Measurements from ENCODE around the gene SLC43A2.
"Not testable (repeated sequence)": the region's sequence is repeated elsewhere in the genome, so short reads cannot be mapped to it uniquely, and the experiment has no call there.

The SLC43A2 gene

DNA sequence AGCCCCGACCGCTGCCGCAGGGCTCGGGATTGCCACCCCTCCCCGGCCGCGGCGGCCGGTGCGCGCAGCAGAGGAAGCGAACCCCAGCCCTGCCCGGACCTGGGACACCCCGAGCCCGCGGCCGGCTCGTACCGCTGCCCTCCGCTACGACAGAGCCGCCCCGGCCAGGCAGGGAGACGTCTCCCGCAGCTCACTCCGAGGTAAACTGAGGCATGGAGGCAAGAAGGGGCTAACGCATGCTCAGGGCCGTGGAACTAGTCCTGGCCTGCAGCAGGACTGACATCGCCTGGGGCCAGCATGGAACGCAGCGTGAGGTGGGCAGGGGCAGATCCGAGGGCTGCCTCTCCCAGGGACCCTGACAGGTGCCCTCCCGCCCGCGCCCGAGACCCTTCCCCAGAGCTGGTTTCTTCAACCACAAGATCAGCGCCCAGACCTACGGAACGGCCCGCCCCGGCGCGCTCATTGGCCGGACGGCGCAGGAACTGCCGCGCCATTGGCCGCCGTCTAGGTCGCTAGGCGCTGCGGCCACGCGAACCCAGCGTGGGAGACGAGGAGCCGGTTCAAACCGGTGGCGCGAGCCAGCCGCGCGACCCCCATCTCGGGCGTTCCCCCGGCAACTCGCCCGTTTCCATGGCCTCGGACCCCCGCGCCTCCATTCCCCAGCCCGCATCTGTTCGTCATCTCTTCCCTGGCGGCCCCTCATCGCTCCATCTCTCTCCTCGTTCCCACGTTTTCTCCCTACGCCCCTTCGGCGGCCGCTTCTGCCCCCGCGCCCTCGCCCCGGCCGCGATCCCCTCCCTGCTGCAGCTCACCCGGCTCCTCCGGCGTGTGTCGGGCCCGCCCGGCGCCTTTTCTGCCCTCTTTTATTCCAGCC is at the start of gene SLC43A2:
TSS of gene SLC43A2 (minus strand) at position 853 of the 874 bp plus-strand sequence. CDS start 960 bp downstream, outside the sequence.
- DNase-seq (ENCODE audit: low read depth): peak; percentile 73

DNA sequence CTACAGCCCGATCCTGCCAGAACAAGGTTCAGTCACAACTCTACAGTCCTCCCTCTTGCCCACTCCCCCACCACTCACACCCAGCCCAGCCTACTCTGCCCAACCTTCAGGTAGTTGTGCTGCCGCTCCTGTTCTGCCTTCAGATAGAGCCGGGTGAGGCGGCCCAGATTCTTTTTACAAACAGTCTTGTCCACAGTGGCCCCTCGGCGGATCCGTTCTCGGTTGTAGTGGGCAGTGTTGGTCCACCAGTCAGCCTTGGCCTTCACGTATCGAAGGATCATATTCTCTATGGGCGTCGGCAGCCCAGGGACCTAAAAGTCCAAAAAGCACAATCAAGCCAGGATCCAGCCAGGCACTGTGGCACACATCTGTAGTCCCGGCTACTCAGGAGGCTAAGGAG is 47.8 kb upstream of the SLC43A2 start:
- no peak for DNase-seq (ENCODE audit: low read depth)

DNA sequence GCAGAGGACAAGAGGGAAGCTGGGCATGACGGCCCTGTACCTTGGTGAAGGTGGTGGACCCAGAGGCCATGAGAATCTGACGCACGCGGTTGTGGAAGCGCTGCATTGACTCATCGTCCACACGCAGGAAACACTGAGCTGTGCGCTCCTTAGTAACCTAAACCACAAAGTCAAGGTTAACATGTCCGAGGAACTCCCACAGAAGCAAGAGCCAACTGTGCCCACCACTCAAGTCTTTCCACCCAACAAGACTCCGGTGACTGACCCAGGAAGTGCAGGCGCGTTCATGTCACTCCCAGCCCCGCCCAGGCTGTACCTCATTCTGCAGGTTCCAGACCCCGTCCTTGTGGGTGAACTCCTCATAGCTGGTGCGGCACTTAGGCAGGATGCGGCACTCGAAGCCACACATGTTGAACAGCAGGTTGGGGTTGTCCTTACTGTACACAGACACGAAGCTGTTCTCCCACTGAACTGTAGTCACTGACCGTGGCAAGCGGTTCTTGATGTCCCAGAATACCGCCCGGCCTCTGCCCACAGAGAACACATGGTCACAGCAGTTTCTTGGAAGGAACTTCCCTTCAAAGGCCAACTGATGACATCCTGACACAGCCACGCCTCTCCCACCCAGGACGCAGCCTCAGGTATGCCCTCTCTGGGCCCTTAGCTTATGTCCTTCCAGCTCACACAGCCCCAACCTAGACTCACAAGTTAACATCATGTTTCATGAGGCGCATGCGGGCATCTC is 44.6 kb upstream of the SLC43A2 start:
- no peak for DNase-seq (ENCODE audit: low read depth)

DNA sequence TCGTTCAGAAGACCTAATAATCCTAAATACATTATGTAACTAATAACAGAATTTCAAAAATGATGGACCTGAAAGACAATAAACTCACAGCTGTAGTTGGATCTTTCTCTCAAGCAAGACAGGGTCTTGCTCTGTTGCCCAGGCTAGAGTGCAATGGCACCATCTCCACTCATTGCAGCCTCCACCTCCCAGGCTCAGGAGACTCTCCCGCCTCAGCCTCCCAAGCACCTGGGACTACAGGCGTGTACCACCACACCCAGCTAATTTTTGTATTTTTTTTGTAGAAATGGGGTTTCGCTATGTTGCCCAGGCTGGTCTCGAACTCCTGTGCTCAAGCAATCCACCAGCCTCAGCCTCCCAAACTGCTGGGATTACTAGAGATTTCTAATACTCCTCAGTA is 35.3 kb upstream of the SLC43A2 start:
- not testable (repeated sequence) for DNase-seq (ENCODE audit: low read depth)

DNA sequence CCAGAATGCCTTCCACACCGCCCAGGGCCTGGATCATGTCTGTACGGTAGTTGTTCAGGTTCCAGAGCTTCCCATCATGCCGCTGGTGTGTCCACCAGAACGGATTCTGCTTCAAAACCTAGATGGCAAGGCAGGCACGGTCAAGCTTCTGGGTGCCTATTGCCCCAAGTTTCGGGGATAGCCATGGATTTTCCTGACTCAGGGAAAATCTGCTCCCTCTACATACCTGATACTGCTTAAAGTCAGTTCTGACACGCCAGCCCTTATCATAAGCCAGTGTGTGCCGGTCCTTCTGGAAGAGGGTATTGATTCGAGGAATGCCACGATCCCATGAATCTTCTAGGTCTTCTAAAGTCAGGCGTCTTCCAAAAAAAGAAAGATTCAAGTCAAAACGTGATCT is 32.4 kb upstream of the SLC43A2 start:
- DNase-seq (ENCODE audit: low read depth): no peak

DNA sequence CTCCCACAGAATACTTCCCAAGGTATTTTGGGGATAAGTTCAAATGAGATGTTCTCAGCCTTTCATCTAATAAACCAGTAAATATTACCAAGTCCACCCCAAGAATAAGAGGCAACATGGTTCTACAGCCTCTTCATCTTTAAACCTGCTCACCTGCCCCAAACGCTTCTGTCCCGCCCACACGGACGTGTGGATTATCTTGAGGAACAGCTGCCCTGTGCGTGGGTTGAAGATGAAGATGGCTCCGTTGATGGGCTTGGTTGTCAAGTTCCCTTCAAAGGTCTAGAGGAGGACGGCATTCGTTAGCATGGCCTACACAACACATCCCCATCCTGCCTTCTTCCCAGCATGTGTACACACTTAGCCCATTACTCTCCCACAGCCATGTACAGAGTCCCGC is 29.5 kb upstream of the SLC43A2 start:
- DNase-seq (ENCODE audit: low read depth): no peak

DNA sequence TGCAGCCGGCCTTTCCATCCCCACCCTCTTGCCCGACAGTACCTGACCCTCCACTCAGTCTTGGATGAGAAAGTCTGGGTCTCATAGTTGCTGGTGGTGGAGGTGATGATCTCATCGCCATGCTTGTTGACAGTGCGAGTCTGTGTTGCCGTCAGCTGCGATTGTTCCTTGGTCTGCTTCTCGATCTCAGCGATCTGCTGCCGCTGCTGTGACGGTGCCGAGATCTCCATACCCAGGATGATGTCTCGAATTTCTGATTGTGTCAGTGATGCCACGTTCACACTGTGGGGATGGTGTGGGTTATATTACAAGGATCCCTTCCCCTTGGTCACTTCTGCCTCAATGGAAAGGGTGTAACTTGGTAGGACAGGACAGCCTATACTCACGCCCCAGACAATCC is 25.1 kb upstream of the SLC43A2 start:
- no peak for DNase-seq (ENCODE audit: low read depth)

DNA sequence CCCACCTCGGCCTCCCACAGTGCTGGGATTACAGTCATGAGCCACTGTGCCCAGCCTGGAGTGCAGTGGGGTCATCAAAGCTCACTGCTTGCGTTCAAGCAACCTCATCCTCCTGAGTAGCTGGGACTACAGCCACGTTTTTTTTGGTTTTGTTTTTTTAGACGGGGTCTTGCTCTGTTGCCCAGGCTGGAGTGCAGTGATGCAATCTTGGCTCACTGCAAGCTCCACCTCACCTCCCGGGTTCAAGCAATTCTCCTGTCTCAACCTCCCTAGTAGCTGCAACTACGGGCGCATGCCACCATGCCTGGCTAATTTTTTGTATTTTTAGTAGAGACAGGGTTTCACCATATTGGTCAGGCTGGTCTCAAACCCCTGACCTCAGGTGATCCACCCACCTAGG is 24.2 kb upstream of the SLC43A2 start:
- not testable (repeated sequence) for DNase-seq (ENCODE audit: low read depth)

DNA sequence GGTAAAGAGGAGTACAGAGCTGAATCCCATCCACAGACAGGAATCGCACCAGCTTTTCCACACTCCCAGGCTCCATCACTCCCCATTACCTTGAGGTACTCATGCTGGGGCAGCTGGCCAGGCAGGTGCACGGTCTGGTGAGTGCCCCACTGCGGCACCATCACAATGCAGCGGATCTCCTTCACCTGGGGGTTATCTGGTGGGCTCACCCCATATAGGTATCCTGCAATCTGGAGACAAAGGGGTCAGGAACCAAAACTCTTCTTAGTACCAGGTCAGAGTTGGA is 22.9 kb upstream of the SLC43A2 start:
- no peak for DNase-seq (ENCODE audit: low read depth)

DNA sequence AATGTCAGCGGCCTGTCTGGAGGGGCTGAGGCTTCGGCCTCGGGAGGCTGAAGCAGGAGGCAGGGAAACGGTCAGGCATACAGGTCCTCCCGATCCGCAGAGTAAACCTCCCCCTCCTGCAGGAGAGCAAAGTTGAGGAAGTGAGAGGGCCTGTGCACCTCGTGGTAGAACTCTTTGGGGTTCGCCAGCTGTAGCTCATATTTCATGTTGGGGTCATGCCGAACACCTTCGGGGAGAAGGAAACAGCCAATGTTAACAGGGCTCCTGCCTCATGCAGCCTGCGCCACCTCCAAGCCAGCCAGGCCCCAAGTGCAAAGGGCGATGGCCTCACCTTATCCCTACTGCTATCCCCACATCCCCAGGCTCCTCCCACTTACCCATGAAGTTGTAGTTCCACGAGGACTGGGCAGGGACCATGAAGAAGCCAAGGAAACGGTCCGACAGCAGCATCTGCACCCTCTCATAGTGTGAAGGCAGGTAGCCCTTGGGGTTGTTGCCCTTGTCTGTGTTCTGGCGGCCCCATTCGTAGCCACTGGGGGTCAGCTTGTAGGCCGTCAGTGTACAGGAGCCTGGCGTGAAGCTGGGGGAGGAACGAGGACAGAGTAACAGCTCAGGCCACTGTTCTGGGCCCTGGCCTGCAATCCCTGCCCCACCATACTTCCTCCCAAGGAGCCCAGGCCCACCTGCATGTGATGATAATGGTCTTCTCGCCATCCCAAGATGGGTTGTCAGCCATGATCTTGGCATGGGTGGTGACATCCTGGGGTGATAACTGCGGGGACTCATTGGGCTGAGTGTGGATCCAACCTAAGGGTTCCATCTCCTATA is 22.3 kb upstream of the SLC43A2 start:
- DNase-seq (ENCODE audit: low read depth): no peak

DNA sequence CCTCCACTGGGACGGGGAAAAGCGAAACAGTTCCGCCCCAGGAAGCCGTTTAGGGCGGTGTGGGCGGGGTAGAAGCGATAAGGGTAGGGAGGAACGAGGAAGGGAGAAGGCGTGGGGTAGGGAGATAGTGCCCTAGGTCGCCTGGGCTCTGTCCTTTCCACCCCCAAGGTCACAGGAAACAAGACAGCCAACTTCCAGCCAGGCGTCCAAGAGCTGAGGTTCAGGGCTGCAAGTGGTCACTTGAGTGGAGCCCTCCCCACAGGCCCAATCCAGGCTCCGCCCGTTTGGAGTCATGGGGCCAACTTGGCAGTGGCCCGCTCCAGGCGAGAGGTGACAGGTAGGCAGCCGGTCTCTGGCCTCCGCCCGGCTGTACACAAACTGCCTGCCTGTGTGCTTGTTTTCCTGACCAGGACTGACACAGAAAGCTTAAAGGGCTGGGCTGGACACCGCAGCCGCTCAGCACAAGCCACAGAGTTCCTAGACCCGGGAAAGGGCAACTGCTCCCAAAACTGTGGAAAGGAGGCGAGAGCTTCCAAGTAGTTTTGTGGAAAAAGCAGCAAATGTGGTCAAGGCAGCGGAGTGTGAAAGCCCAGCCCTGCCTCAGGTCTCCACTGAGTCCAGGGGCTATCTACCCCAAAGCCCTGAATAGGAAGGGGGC is 21.3 kb upstream of the SLC43A2 start, which contains the start of gene RILP:
TSS of gene RILP (minus strand) at position 23 of the 658 bp plus-strand sequence. CDS start 62 bp downstream, outside the sequence.
- no peak for DNase-seq (ENCODE audit: low read depth)

DNA sequence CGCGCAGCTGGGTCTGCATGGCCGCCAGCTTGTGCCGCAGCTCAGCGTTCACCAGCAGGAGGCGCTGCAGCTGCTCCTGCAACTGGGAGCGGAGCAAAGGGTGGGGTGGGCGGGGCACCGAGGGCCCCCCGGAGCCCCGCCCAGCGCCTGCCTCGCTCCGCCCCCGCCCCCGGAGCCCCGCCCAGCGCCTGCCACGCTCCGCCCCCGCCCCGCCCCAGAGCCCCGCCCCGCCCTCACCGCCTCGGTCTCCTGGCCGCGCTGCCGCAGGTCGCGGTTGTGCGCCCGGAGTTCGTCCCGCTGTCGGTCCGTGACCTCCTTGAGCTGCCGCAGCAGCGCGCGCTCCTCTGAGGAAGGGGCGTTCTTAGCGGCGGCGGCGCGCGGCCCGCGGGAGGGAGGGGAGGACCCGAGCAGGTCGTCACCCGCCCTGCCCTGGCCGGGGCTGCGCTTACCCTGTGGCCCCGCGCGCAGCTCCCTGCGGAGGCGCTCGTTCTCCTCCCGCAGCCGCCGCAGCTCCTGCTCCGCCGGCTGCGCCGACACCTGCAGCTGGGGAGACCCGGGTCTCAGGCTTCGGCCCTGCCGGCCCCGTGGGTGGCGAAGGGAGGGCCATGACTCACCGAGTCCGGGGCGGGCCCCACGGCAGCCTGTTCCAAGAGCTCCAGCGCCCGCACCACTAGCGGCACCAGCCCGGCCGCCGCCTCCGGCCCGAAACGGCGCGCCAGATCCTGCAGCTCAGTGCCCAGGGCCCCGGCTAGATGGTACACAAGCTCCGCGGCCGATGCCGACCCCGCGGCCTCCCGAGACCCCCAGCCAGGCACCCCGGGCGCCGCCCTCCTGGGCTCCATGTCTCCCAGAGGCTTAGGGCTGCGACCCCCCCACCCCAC is 20.6 kb upstream of the SLC43A2 start:
- DNase-seq (ENCODE audit: low read depth): peak; percentile 86

DNA sequence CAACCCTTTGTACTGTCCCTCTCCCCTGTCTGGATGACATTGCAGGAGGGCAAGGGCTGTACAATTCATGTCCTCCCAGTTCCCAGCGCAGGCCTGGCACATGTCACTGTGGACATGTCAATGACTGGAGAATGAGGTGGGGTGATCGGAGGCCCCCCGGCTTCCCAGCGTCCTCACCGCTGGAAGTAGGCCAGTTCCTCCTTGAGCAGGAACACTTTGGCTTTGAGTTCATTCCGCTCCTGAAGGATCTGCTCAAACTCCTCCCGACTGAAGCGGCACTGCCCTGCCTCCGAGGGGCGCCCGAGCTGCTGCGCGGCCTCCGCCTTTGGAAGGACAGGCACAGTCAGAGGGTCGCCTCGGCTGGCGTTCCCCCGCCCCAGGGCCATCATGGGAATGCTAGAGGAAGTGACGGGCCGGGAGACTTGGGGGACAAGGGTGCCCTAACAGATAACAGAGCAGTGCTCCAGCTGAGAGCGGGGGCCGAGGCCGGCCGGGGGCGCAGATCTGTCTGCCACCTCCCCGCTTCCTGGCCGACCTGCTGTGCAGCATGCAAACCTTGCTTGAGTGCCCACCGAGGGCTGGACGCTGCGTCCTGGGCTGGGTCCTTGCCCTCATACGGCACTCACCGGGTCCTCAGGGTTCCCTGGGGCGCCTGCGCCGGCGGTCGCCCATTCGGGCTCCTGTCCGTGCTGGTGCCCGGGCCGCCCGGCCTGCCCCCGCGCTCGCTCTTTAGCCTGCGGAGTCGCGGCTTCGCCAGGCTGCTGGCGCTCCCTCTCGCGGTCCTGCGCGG is 19.7 kb upstream of the SLC43A2 start:
- no peak for DNase-seq (ENCODE audit: low read depth)

DNA sequence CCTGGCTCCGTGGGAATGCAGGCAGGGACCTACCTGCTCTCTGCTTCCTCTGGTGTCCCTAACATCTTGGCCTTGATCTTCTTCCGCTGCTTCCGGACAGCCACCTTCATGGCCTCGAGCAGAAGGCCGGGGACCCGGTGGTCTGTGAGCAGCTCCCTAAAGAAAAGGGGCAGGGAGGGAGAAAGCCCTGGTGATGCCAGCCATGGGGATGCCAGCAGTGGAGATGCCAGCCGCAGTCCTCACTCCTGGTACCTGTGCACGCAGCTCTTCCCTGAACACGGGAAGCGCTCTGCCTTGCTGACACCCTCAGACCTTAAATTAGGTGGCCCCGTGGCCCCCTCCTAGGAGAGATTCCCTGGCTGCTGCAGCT is 19.2 kb upstream of the SLC43A2 start:
- no peak for DNase-seq (ENCODE audit: low read depth)

DNA sequence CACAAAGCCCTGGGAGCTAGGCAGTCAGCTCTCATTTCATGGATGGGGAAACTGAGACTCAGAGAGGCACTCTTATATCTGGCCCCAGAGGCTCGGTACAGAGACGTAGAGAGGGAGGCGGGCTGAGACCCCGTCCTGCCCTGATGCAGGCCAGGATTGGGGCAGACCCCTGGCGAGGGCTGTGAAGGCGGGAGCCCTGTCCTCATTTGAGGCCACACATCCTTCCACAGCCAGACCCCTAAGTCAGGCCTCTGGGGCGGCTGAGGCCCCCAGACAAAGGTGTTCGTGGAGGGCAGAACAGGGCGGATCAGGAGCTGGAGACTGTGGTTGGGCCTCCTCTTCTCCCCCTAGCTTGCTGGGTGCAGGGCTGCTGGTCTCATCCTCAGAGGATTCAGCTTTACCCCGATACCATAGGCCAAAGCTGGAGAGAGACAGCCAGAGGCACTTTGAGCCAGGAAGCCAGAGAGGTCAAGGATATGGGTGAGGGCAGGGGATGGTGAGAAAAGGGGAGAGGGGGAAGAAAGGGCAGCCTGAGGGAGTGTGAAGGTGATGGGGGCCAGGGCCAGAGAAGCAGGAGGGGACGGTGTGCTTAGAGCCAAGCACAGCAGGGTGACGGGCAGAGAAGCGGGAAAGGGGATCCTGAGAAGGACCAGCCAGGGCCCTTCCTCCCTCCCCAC is 17.7 kb upstream of the SLC43A2 start:
- DNase-seq (ENCODE audit: low read depth): no peak

DNA sequence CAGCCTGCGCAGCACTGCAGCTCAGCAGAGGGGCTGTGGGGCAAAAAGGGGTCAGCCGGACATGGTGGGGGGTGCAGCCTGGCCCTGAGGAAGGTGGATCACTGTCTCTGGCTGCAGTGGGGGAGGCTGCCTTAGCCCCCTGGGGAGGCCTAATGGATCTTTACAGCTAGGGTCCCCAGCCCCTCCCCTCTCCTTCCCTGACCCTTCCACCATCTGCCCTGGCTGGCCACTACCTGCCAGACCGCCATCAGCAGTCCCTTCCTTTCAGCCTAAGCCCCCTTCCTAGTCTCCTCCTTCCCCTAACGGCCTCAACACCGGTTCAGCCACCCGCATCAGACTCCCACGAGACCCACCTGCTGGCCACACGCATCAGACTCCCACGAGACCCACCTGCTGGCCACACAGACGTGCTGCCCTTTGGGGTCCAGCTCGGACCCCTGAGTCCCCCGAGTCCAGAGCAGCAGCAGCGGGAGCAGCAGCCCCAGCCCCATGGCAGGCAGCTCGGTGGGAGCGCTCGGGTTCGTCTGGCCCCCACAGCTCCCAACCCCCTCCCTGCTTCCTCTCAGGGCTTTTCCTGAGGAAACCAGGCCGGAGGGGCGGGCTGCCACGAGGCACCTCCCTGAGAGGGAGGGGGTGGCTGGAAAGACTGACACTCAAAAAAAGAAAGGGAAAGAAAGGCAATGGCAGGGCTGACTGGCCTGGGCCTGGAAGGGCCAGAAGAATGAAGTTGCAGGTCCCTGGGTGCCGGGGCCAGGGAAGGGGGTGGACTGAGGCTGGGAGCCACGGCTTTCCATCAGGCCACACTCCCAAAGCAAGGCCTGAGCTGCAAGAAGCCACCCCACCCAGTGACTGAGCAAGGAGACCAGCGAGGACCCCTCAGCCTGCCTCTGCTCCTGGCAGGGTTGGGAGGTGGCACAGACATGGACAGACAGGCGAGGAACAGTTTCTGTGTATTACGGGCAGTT is 16.9 kb upstream of the SLC43A2 start, which contains the start of gene SCARF1:
TSS of gene SCARF1 (minus strand) at position 526 of the 965 bp plus-strand sequence. CDS start at position 491, 35 bp downstream.
- no peak for DNase-seq (ENCODE audit: low read depth)

DNA sequence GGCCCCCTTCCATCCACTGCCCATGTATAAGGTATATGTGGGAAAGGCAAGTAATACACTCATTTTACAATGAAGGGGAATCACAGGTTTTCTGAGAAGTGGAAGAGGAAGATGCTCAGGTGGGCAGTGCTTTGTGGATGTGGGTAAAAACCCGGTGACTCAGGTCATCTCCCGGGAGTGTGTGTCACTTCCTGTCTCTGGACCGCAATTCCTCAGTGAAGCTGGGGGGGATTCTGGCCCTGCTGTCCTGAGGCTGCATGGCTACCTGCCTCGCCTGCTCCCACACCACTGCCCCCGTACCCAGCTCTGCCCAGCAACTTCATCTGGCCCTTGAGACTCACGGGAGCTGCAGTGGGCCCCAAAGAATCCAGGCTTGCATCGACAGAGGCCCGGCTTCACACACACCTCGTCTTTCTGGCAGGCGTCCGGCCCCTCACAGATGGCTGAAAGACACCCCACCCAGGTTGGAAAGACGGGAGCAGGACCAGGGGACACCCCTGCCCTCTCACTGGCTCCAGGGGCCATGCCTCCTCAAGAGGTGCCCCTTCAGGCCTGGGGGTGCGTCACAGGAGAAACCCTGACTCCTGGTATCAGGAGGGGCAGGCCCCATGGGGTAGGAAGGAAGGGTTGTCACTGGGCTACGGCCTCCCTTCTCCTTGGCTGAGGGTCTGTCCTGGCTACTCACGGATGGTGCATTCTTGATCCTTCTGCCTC is 16.0 kb upstream of the SLC43A2 start:
- DNase-seq (ENCODE audit: low read depth): no peak
